ENCODE data around the gene TGFB1. TPM values are rescaled to one million over a fixed set of nuclear protein-coding genes. Genes with fewer than 3 reads are reported as not detected.

Gene TGFB1
- total and polyA plus RNA-seq, 7 experiments from 2014 or later: 31.4 to 322 (median 97.4) TPM

DNA sequence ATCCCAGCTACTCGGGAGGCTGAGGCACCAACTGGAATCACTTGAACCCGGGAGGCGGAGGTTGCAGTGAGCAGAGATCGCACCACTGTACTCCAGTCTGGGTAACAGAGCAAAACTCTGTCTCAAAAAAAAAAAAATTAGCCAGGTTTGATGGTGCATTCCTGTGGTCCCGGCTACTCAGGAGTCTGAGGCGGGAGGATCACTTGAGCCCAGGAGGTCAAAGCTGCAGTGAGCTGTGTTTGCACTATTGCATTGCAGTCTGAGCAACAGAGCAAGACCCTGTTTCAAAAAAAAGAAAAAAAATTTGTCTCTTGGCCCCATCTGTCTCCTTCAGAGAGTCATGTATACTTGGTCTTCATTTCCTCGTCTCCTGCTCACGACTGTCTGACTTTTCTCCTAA lies 42.1 kb downstream of the TGFB1 start:
- H3K4me1 ChIP-seq (ENCODE audit: control insufficient read depth in 2 of 2, insufficient read depth in 2 of 2, low read length in 2 of 2): peaks cover 37 to 45% of the 10 kb centered on the region in 2 donors
- peaks cover 0 to 10% (median 0%) of the 10 kb centered on the region in 11 donors for H3K9me3 Mint-ChIP-seq
- H3K36me3 ChIP-seq (ENCODE audit: control insufficient read depth in 2 of 3, insufficient read depth in 3 of 3, low read length in 3 of 3): peaks cover 3 to 32% (median 5%) of the 10 kb centered on the region in 3 experiments
- peaks cover 43 to 80% (median 62%) of the 10 kb centered on the region in 7 donors for H3K4me1 Mint-ChIP-seq
- DNase-seq (peak in 1 of 9 donors; percentile 5), ATAC-seq (no peak)
- no peaks in the 10 kb centered on the region for H3K27me3 ChIP-seq (ENCODE audit: control insufficient read depth in 2 of 2, insufficient read depth in 2 of 2, low read length in 2 of 2)
- H3K4me3 Mint-ChIP-seq: peak overlapping the region; percentile 55 to 99 (median 75)
- CTCF ChIA-PET: no interaction called here
- H3K36me3 Mint-ChIP-seq: peaks cover 6 to 33% (median 16%) of the 10 kb centered on the region in 5 donors
- H3K27ac Mint-ChIP-seq: peak overlapping the region in 8 of 9 donors; percentile 55 to 98 (median 80)
- POLR2A ChIA-PET: interaction anchor here (0.6 to 15.1 kb wide), 5 partner anchors 9 to 48 kb away, joined by 3 to 339 read pairs (median 7); partner anchors contain the start of genes HNRNPUL1 and TGFB1
- no peak overlapping the region for H3K4me3 ChIP-seq (ENCODE audit: low read length)
- no peak overlapping the region for H3K27ac ChIP-seq (ENCODE audit: low read depth, low read length)
- no peaks in the 10 kb centered on the region for H3K9me3 ChIP-seq (ENCODE audit: control insufficient read depth in 2 of 3, low read length in 3 of 3)
- intact Hi-C loops (cut with micrococcal nuclease): loop anchor here (5.0 to 10.0 kb wide), 2 partner anchors 123 to 221 kb away; partner anchors contain the start of gene DMAC2 (in 1 of the 2)
- peaks cover 0 to 3% (median 0%) of the 10 kb centered on the region in 5 donors for H3K27me3 Mint-ChIP-seq

DNA sequence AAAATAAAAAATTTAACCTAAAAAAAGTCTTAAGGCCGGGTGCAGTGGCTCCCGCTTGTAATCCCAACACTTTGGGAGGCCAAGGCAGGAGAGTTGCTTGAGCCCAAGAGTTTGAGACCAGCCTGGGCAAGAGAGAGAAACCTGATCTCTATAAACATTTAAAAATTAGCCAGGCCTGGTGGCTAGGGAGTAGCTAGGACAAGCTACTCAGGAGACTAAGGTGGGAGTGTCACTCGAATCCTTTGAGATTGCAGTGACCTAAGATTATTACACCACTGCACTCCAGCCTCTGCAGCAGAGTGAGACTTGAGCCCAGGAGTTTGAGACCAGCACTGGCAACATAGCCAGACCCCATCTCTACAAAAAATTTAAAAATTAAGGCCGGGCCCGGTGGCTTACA lies 42.6 kb downstream of the TGFB1 start:
- POLR2A ChIA-PET: interaction anchor here (0.6 to 15.1 kb wide), 6 partner anchors 9 to 48 kb away, joined by 3 to 339 read pairs (median 6); partner anchors contain the start of genes HNRNPUL1 and TGFB1
- peak overlapping the region; percentile 87 for H3K27ac ChIP-seq (ENCODE audit: low read depth, low read length)
- peak in 1 of 9 donors; percentile 8 for DNase-seq
- intact Hi-C loops (cut with micrococcal nuclease): loop anchor here (5.0 to 10.0 kb wide), 2 partner anchors 124 to 221 kb away; partner anchors contain the start of gene DMAC2 (in 1 of the 2)
- no peaks in the 10 kb centered on the region for H3K27me3 ChIP-seq (ENCODE audit: control insufficient read depth in 2 of 2, insufficient read depth in 2 of 2, low read length in 2 of 2)
- no peaks in the 10 kb centered on the region for H3K9me3 ChIP-seq (ENCODE audit: control insufficient read depth in 2 of 3, low read length in 3 of 3)
- Mint-ChIP-seq H3K4me3 (peak overlapping the region; percentile 93 to 100 (median 96)), H3K27ac (peak overlapping the region in 6 of 9 donors; percentile 80 to 99 (median 98)), H3K9me3 (peaks cover 0 to 10% (median 0%) of the 10 kb centered on the region in 11 donors), H3K27me3 (peaks cover 0 to 3% (median 0%) of the 10 kb centered on the region in 5 donors), H3K36me3 (peaks cover 5 to 33% (median 13%) of the 10 kb centered on the region in 5 donors), H3K4me1 (peaks cover 48 to 83% (median 64%) of the 10 kb centered on the region in 7 donors)
- no peak for ATAC-seq
- H3K4me3 ChIP-seq (ENCODE audit: low read length): peak overlapping the region; percentile 72
- H3K36me3 ChIP-seq (ENCODE audit: control insufficient read depth in 2 of 3, insufficient read depth in 3 of 3, low read length in 3 of 3): peaks cover 0 to 31% (median 5%) of the 10 kb centered on the region in 3 experiments
- H3K4me1 ChIP-seq (ENCODE audit: control insufficient read depth in 2 of 2, insufficient read depth in 2 of 2, low read length in 2 of 2): peaks cover 42 to 51% of the 10 kb centered on the region in 2 donors
- CTCF ChIA-PET: no interaction called here

DNA sequence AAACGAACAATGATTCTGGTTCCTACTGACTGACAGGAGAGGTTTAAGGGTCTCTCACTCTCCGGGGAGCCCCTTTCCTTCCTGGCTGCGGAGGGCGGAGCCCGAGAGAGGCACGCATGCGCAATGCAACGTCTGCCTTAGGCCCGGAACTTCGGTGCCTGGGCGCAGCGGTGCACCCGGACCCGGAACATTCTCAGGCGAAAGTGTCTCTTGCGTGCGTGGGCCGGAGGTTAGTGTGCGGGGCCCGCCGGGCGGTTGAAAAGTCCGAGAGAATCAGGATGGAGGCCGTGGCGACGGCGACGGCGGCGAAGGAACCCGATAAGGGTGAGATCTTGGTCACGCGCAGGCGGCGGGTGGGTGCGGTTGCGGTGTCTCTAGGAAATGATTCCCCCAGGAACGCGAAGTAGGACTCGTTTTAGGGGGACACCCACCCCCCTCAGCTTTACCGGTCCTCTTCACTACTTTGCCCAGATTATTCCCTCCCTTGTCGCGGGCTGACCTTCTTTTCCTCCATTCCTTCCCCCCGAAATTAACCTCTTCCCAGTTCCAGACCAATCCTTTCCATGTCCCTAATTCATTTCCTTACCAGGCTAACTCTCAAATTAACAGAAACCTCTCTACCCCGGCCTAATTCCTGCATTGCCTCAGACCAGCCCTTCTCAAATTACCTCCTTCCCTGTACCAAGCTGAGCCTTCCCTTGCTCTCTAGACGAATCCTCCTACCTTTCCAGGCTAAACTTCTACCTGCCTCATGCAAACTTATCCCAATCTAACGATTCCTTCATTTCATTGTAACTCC lies 43.5 kb downstream of the TGFB1 start, which contains the start of gene CCDC97:
TSS of gene CCDC97 (plus strand) at position 140 of the 799 bp plus-strand sequence. CDS start at position 279, 139 bp downstream.
- H3K9me3 Mint-ChIP-seq: peaks cover 0 to 10% (median 0%) of the 10 kb centered on the region in 11 donors
- intact Hi-C loops (cut with micrococcal nuclease): loop anchor here (1.0 to 10.0 kb wide), 5 partner anchors 17 to 222 kb away; partner anchors contain the start of genes BCKDHA (in 2 of the 2), DMAC2 (in 2 of the 2) and EXOSC5 (in 2 of the 2)
- Histone ChIP-seq H3K36me3 (ENCODE audit: control insufficient read depth in 2 of 3, insufficient read depth in 3 of 3, low read length in 3 of 3) (peaks cover 3 to 32% (median 5%) of the 10 kb centered on the region in 3 experiments), H3K9me3 (ENCODE audit: control insufficient read depth in 2 of 3, low read length in 3 of 3) (no peaks in the 10 kb centered on the region), H3K27me3 (ENCODE audit: control insufficient read depth in 2 of 2, insufficient read depth in 2 of 2, low read length in 2 of 2) (no peaks in the 10 kb centered on the region), H3K4me1 (ENCODE audit: control insufficient read depth in 2 of 2, insufficient read depth in 2 of 2, low read length in 2 of 2) (peaks cover 51 to 59% of the 10 kb centered on the region in 2 donors), H3K4me3 (ENCODE audit: low read length) (peak within 1 kb of the TSS; percentile 72), H3K27ac (ENCODE audit: low read depth, low read length) (peak within 1 kb of the TSS; percentile 87)
- CTCF ChIA-PET: interaction anchor here (0.6 to 7.2 kb wide), 3 partner anchors 34 to 517 kb away, joined by 4 to 78 read pairs (median 9); no protein-coding TSS in a partner anchor
- H3K27ac Mint-ChIP-seq: peak within 1 kb of the TSS; percentile 94 to 99 (median 98)
- peak; percentile 85 to 94 (median 91) for DNase-seq
- H3K36me3 Mint-ChIP-seq: peaks cover 5 to 35% (median 11%) of the 10 kb centered on the region in 5 donors
- POLR2A ChIA-PET: interaction anchor here (0.6 to 15.1 kb wide), 12 partner anchors 8 to 140 kb away, joined by 3 to 339 read pairs (median 5); partner anchors contain the start of genes B9D2, HNRNPUL1 and TGFB1
- peaks cover 0 to 3% (median 0%) of the 10 kb centered on the region in 5 donors for H3K27me3 Mint-ChIP-seq
- H3K4me1 Mint-ChIP-seq: peaks cover 52 to 89% (median 68%) of the 10 kb centered on the region in 7 donors
- peak; percentile 72 for ATAC-seq
- H3K4me3 Mint-ChIP-seq: peak within 1 kb of the TSS; percentile 93 to 100 (median 96)

DNA sequence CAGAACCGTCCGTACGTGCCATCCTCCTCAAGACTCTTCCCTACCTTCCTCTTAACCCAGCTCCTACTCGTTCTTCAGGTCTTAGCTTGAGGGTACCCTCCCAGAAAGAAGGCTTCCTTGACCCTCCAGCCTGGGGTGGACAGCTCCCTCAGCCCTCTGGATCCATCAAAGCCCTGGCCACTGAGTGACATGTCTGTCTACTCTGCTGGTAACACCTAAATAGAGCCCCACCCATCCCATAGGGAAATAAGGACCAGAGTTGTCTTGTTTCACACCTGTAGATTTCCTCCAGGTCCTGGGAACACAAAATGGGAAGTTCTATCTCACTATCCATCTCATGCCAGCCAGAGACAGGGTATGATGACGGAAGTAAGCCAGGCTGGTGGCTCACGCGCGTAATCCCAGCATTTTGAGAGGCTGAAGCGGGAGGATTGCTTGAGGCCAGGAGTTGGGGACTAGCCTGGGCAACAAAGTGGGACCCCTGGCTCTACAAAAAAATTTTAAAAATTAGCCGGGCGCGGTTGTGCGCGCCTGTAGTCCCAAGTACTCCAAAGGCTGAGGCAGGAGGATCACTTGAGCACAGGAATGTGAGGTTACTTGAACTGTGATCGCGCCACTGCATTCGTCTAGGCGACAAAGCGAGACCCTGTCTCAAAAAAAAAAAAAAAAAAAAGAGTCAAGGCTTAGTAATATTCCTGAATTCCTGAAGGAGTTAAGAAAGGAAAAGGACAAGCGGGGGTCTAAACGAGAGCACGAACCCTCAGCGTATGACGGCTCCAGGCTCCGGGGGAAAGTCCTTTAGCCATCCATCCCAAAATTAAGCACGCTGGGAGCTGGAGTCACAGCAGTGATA lies 44.3 kb downstream of the TGFB1 start:
- peak overlapping the region; percentile 72 for H3K4me3 ChIP-seq (ENCODE audit: low read length)
- DNase-seq (peak in 4 of 9 donors; percentile 22 to 24 (median 23)), ATAC-seq (no peak)
- Mint-ChIP-seq H3K4me1 (peaks cover 57 to 96% (median 77%) of the 10 kb centered on the region in 7 donors), H3K9me3 (peaks cover 0 to 10% (median 0%) of the 10 kb centered on the region in 11 donors), H3K4me3 (peak overlapping the region; percentile 93 to 100 (median 96)), H3K36me3 (peaks cover 6 to 43% (median 15%) of the 10 kb centered on the region in 5 donors), H3K27me3 (peaks cover 0 to 3% (median 0%) of the 10 kb centered on the region in 5 donors), H3K27ac (peak overlapping the region; percentile 94 to 99 (median 98))
- peaks cover 10 to 40% (median 12%) of the 10 kb centered on the region in 3 experiments for H3K36me3 ChIP-seq (ENCODE audit: control insufficient read depth in 2 of 3, insufficient read depth in 3 of 3, low read length in 3 of 3)
- CTCF ChIA-PET: interaction anchor here (0.6 to 7.2 kb wide), 17 partner anchors 12 to 705 kb away, joined by 3 to 78 read pairs (median 4); partner anchors contain the start of genes B9D2 and HNRNPUL1
- POLR2A ChIA-PET: interaction anchor here (0.6 to 15.1 kb wide), 25 partner anchors 8 to 338 kb away, joined by 3 to 339 read pairs (median 4); partner anchors contain the start of genes B9D2, HNRNPUL1 and TGFB1
- H3K27me3 ChIP-seq (ENCODE audit: control insufficient read depth in 2 of 2, insufficient read depth in 2 of 2, low read length in 2 of 2): no peaks in the 10 kb centered on the region
- intact Hi-C loops (cut with micrococcal nuclease): loop anchor here (1.0 to 10.0 kb wide), 13 partner anchors 17 to 592 kb away; partner anchors contain the start of genes BCKDHA (in 2 of the 2), DMAC2 (in 2 of the 2), EXOSC5 (in 2 of the 2) and COQ8B (in 1 of the 2)
- H3K4me1 ChIP-seq (ENCODE audit: control insufficient read depth in 2 of 2, insufficient read depth in 2 of 2, low read length in 2 of 2): peaks cover 59 to 67% of the 10 kb centered on the region in 2 donors
- no peaks in the 10 kb centered on the region for H3K9me3 ChIP-seq (ENCODE audit: control insufficient read depth in 2 of 3, low read length in 3 of 3)
- peak overlapping the region; percentile 87 for H3K27ac ChIP-seq (ENCODE audit: low read depth, low read length)

DNA sequence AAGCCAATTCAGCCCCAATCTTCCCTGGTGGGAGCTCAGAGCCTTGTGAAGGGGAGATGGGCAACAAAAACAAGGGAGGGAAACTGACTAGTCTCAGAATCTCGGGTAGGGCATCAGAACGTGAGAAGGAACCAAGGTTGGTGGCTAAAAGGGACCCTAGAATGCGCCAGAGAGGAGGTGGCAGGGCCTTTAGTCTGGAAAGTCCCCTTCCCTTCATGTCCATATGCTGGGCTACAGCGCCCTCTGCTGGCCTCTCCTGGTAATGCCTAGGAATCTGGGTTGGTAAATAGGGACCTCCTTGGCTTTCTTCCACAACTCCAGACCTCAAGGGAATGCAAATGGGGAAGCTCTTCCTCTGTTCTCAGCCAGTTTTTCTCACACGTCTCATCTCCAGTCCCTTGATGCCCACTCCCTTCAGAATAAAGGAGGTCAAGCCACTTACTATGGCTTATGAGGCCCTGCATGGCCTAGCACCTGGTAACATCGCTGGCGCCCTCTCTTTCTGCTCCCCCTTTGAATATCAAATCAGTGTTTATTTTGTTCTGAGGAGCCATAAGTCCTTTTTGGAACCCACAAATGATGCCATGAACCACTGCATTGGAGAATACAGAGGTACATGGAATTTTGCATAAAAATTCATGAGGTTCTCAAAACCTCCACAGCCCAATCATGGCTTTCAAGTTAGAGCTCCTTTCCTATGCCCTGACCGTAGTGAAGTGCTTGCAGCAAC lies 45.1 kb downstream of the TGFB1 start:
- DNase-seq: peak; percentile 85 to 95 (median 90)
- H3K27ac Mint-ChIP-seq: peak overlapping the region; percentile 94 to 99 (median 98)
- ChIA-PET CTCF (interaction anchor here (0.6 to 7.2 kb wide), 19 partner anchors 11 to 704 kb away, joined by 3 to 78 read pairs (median 4); partner anchors contain the start of genes B9D2 and HNRNPUL1), POLR2A (interaction anchor here (0.6 to 15.1 kb wide), 23 partner anchors 9 to 338 kb away, joined by 3 to 339 read pairs (median 4); partner anchors contain the start of genes B9D2, HNRNPUL1 and TGFB1)
- Histone ChIP-seq H3K4me3 (ENCODE audit: low read length) (peak overlapping the region; percentile 72), H3K27ac (ENCODE audit: low read depth, low read length) (peak overlapping the region; percentile 87), H3K9me3 (ENCODE audit: control insufficient read depth in 2 of 3, low read length in 3 of 3) (no peaks in the 10 kb centered on the region), H3K36me3 (ENCODE audit: control insufficient read depth in 2 of 3, insufficient read depth in 3 of 3, low read length in 3 of 3) (peaks cover 12 to 44% (median 17%) of the 10 kb centered on the region in 3 experiments), H3K4me1 (ENCODE audit: control insufficient read depth in 2 of 2, insufficient read depth in 2 of 2, low read length in 2 of 2) (peaks cover 67 to 75% of the 10 kb centered on the region in 2 donors), H3K27me3 (ENCODE audit: control insufficient read depth in 2 of 2, insufficient read depth in 2 of 2, low read length in 2 of 2) (no peaks in the 10 kb centered on the region)
- peak overlapping the region; percentile 93 to 100 (median 96) for H3K4me3 Mint-ChIP-seq
- peak; percentile 84 for ATAC-seq
- peaks cover 54 to 97% (median 82%) of the 10 kb centered on the region in 7 donors for H3K4me1 Mint-ChIP-seq
- peaks cover 9 to 49% (median 19%) of the 10 kb centered on the region in 5 donors for H3K36me3 Mint-ChIP-seq
- peaks cover 0 to 3% (median 0%) of the 10 kb centered on the region in 5 donors for H3K27me3 Mint-ChIP-seq
- intact Hi-C loops (cut with micrococcal nuclease): loop anchor here (1.0 to 5.0 kb wide), 17 partner anchors 18 to 645 kb away; partner anchors contain the start of genes COQ8B (in 1 of the 2) and ITPKC (in 1 of the 2)
- H3K9me3 Mint-ChIP-seq: peaks cover 0 to 13% (median 0%) of the 10 kb centered on the region in 11 donors
